C4-2B (cell line): ENCODE measurements around the gene TNFRSF18.

Experiments used
- H3K27ac ChIP-seq: fragments of 450-650 bp; 2 replicates; pipeline ENCODE4 v1.5.1; 2017
- CTCF ChIP-seq: fragments of 450-650 bp; conservative IDR thresholded peaks from 2 replicates; pipeline ENCODE4 v1.5.1; 2017; ENCODE audit warnings: mild to moderate bottlenecking
- ZFX ChIP-seq: fragments of 450-650 bp; IDR thresholded peaks from 2 replicates; pipeline ENCODE4 v1.6.1; 2017

TNFRSF18 gene

GRCh38 chr1:1204998-1205768 is 1.2 kb downstream of the TNFRSF18 start:
- peak overlapping the region; percentile 27; the same call in 1 of the 2 replicates for H3K27ac ChIP-seq
- TF ChIP-seq CTCF (no peak), ZFX (no peak)

GRCh38 chr1:1204425-1204920 is 1.9 kb downstream of the TNFRSF18 start:
- H3K27ac ChIP-seq = no peak overlapping the region
- TF ChIP-seq ZFX = no peak
- TF ChIP-seq CTCF = no peak

GRCh38 chr1:1203561-1204424 is 2.6 kb downstream of the TNFRSF18 start:
- TF ChIP-seq ZFX = no peak
- TF ChIP-seq CTCF = no peak
- no peak overlapping the region for H3K27ac ChIP-seq

- H3K27ac ChIP-seq = no peak overlapping the region
- TF ChIP-seq ZFX = no peak
- no peak for TF ChIP-seq CTCF
Observed at GRCh38 chr1:1202831-1203560, 3.4 kb downstream of the TNFRSF18 start.

- no peak for TF ChIP-seq ZFX
- no peak overlapping the region for H3K27ac ChIP-seq
Observed at GRCh38 chr1:1200876-1201810, 5.2 kb downstream of the TNFRSF18 start.

- no peak overlapping the region for H3K27ac ChIP-seq
- TF ChIP-seq CTCF (no peak), ZFX (no peak)
Observed at GRCh38 chr1:1199961-1200875, 6.2 kb downstream of the TNFRSF18 start.
